ENCODE results near the gene HBG1. TPM values are rescaled to one million over a fixed set of nuclear protein-coding genes. Genes with fewer than 3 reads are reported as not detected.
"Not testable (repeated sequence)": the region's sequence is repeated elsewhere in the genome, so short reads cannot be mapped to it uniquely, and the experiment has no call there.

HBG1 gene
- total and polyA plus RNA-seq, 2 donors from 2014 or later = not detected

- FAIRE-seq (no peak), DNase-seq (no peak)
- no peaks in the 10 kb centered on the region for H3K9me3 ChIP-seq (ENCODE audit: control insufficient read depth in 2 of 3, insufficient read depth in 1 of 3, low read length in 3 of 3)
- TF ChIP-seq CTCF (IDR thresholded peaks at IDR 0.05; ENCODE audit: borderline replicate concordance, extremely low read depth, insufficient read depth) = no peak
- intact Hi-C loops (cut with DNase I) = no loop called here
- H3K9ac ChIP-seq (ENCODE audit: low read length in 3 of 3) = no peak overlapping the region
- H3K36me3 ChIP-seq (ENCODE audit: control insufficient read depth in 2 of 3, insufficient read depth in 3 of 3, low read length in 3 of 3) = no peaks in the 10 kb centered on the region
- H3K4me3 ChIP-seq (ENCODE audit: low read length in 3 of 3) = no peak overlapping the region
- H3K27ac ChIP-seq (ENCODE audit: low read depth in 2 of 2, low read length in 2 of 2) = no peak overlapping the region
- H3K4me1 ChIP-seq (ENCODE audit: control insufficient read depth in 2 of 3, insufficient read depth in 2 of 3, low read depth in 1 of 3, low read length in 3 of 3) = no peaks in the 10 kb centered on the region
- no peaks in the 10 kb centered on the region for H3K27me3 ChIP-seq (ENCODE audit: control insufficient read depth, insufficient read depth, low read length)
These were observed 1.0 kb upstream of the HBG1 start for GRCh38 chr11:5250543-5251204.

- H3K9ac ChIP-seq (ENCODE audit: low read length in 3 of 3); H3K4me1 ChIP-seq (ENCODE audit: control insufficient read depth in 2 of 3, insufficient read depth in 2 of 3, low read depth in 1 of 3, low read length in 3 of 3); H3K9me3 ChIP-seq (ENCODE audit: control insufficient read depth in 2 of 3, insufficient read depth in 1 of 3, low read length in 3 of 3); FAIRE-seq; DNase-seq; intact Hi-C loops (cut with DNase I); H3K36me3 ChIP-seq (ENCODE audit: control insufficient read depth in 2 of 3, insufficient read depth in 3 of 3, low read length in 3 of 3); H3K27me3 ChIP-seq (ENCODE audit: control insufficient read depth, insufficient read depth, low read length); H3K4me3 ChIP-seq (ENCODE audit: low read length in 3 of 3); H3K27ac ChIP-seq (ENCODE audit: low read depth in 2 of 2, low read length in 2 of 2): not testable (repeated sequence)
These were observed 1.2 kb downstream of the HBG1 start for GRCh38 chr11:5248498-5248897.

GRCh38 chr11:5247472-5248192 is 2.0 kb downstream of the HBG1 start:
- Histone ChIP-seq H3K9me3 (ENCODE audit: control insufficient read depth in 2 of 3, insufficient read depth in 1 of 3, low read length in 3 of 3) (no peaks in the 10 kb centered on the region), H3K36me3 (ENCODE audit: control insufficient read depth in 2 of 3, insufficient read depth in 3 of 3, low read length in 3 of 3) (no peaks in the 10 kb centered on the region), H3K4me1 (ENCODE audit: control insufficient read depth in 2 of 3, insufficient read depth in 2 of 3, low read depth in 1 of 3, low read length in 3 of 3) (no peaks in the 10 kb centered on the region), H3K27ac (ENCODE audit: low read depth in 2 of 2, low read length in 2 of 2) (no peak overlapping the region), H3K27me3 (ENCODE audit: control insufficient read depth, insufficient read depth, low read length) (no peaks in the 10 kb centered on the region), H3K9ac (ENCODE audit: low read length in 3 of 3) (no peak overlapping the region), H3K4me3 (ENCODE audit: low read length in 3 of 3) (no peak overlapping the region)
- TF ChIP-seq CTCF (IDR thresholded peaks at IDR 0.05; ENCODE audit: borderline replicate concordance, extremely low read depth, insufficient read depth) = no peak
- DNase-seq (no peak), FAIRE-seq (no peak)
- intact Hi-C loops (cut with DNase I) = no loop called here

GRCh38 chr11:5246772-5247471 is 2.7 kb downstream of the HBG1 start:
- no peaks in the 10 kb centered on the region for H3K4me1 ChIP-seq (ENCODE audit: control insufficient read depth in 2 of 3, insufficient read depth in 2 of 3, low read depth in 1 of 3, low read length in 3 of 3)
- intact Hi-C loops (cut with DNase I) = no loop called here
- H3K9me3 ChIP-seq (ENCODE audit: control insufficient read depth in 2 of 3, insufficient read depth in 1 of 3, low read length in 3 of 3) = no peaks in the 10 kb centered on the region
- H3K4me3 ChIP-seq (ENCODE audit: low read length in 3 of 3) = no peak overlapping the region
- DNase-seq (no peak), FAIRE-seq (no peak)
- H3K36me3 ChIP-seq (ENCODE audit: control insufficient read depth in 2 of 3, insufficient read depth in 3 of 3, low read length in 3 of 3) = no peaks in the 10 kb centered on the region
- H3K27ac ChIP-seq (ENCODE audit: low read depth in 2 of 2, low read length in 2 of 2) = no peak overlapping the region
- H3K27me3 ChIP-seq (ENCODE audit: control insufficient read depth, insufficient read depth, low read length) = no peaks in the 10 kb centered on the region
- no peak for TF ChIP-seq CTCF (IDR thresholded peaks at IDR 0.05; ENCODE audit: borderline replicate concordance, extremely low read depth, insufficient read depth)
- no peak overlapping the region for H3K9ac ChIP-seq (ENCODE audit: low read length in 3 of 3)
